ENCODE data around the gene CCT5.

CCT5 gene

DNA sequence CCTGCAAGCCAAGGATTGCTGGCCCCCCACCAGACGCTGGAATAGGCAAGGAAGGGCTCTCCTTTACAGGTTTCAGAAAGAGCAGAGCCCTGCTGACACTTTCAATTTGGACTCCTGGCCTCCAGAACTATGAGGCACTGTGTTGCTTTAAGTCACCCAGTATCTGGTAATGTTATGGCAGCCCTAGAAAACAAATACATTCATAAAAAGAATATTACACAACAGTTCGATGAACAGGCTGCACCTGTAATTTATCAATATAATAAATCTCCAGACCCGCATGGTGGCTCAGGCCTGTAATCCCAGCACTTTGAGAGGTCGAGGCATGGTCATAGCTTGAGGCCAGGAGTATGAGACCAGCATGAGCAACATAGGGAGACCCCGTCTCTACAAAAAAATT is 50.2 kb downstream of the CCT5 start:
- H3K4me1 ChIP-seq (ENCODE audit: control insufficient read depth in 1 of 2, insufficient read depth in 1 of 2, low read depth in 1 of 2, low read length in 1 of 2), result no peaks in the 10 kb centered on the region
- H3K36me3 ChIP-seq, result no peaks in the 10 kb centered on the region
- no peak overlapping the region for H3K27ac ChIP-seq
- H3K9me3 ChIP-seq, result no peaks in the 10 kb centered on the region
- TF ChIP-seq, protein P1, sequence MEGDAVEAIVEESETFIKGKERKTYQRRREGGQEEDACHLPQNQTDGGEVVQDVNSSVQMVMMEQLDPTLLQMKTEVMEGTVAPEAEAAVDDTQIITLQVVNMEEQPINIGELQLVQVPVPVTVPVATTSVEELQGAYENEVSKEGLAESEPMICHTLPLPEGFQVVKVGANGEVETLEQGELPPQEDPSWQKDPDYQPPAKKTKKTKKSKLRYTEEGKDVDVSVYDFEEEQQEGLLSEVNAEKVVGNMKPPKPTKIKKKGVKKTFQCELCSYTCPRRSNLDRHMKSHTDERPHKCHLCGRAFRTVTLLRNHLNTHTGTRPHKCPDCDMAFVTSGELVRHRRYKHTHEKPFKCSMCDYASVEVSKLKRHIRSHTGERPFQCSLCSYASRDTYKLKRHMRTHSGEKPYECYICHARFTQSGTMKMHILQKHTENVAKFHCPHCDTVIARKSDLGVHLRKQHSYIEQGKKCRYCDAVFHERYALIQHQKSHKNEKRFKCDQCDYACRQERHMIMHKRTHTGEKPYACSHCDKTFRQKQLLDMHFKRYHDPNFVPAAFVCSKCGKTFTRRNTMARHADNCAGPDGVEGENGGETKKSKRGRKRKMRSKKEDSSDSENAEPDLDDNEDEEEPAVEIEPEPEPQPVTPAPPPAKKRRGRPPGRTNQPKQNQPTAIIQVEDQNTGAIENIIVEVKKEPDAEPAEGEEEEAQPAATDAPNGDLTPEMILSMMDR (IDR thresholded peaks at IDR 0.05), result no peak
- H3K4me3 ChIP-seq (ENCODE audit: low read depth in 1 of 2, low read length in 1 of 2), result no peak overlapping the region
- H3K27me3 ChIP-seq, result peaks cover 4% of the 10 kb centered on the region

DNA sequence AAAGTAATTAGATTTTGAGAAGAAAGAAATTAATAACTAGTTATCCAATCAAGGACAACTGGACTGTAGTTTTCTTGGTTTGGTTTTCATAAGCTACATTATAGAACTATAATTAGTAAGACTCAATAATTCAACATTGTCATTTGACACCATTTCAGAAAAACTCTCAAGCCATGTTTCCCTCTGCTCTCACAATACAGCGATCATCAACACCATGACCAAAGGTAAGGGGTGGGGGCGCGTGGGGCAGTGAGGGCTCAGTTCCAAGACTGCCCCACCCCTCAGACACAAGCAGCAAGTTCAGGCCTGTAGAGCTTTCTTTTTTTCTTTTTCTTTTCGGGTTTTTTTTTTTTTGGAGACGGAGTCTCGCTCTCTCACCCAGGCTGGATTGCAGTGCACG is 51.2 kb downstream of the CCT5 start:
- Histone ChIP-seq H3K4me3 (ENCODE audit: low read depth in 1 of 2, low read length in 1 of 2) (no peak overlapping the region), H3K36me3 (no peaks in the 10 kb centered on the region), H3K27me3 (peaks cover 14% of the 10 kb centered on the region), H3K27ac (no peak overlapping the region), H3K9me3 (no peaks in the 10 kb centered on the region), H3K4me1 (ENCODE audit: control insufficient read depth in 1 of 2, insufficient read depth in 1 of 2, low read depth in 1 of 2, low read length in 1 of 2) (no peaks in the 10 kb centered on the region)
- TF ChIP-seq, protein P1 (IDR thresholded peaks at IDR 0.05), result no peak

DNA sequence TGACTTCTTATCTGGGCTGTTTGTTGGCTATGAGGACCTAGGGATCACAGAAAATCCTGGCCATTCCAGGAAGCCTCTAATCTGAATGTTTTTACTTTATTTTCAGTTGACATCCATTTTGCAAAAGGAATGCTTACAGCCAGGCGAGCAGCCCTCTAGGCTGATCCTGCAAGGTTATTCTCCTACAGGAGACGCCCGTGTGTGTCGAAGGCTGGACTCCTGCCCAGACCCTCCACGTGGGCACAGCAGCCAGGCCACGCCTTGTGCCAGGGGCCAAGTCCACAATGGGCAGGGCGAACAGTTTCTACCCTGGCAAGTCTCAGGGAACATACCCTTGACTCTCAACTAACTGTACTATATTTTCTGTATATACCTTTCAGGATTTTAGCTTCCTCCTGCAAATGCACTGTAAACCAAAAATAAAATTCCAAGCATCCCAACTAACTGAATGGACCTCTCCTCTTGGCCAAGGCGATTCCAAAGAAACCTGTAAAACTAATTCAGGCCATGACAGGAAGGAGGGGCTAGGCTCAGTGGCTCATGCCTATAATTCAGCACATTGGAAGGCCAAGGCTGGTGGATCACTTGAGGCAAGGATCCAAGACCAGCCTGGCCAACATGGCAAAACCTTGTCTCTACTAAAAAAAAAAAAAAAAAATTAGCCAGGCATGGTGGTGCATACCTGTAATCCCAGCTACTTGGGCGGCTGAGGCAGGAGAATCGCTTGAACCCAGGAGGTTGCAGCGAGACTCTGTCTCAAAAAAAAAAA is 51.9 kb downstream of the CCT5 start:
- H3K36me3 ChIP-seq, result no peaks in the 10 kb centered on the region
- H3K9me3 ChIP-seq, result no peaks in the 10 kb centered on the region
- H3K4me3 ChIP-seq (ENCODE audit: low read depth in 1 of 2, low read length in 1 of 2), result no peak overlapping the region
- H3K27me3 ChIP-seq, result peaks cover 22% of the 10 kb centered on the region
- peaks cover under 1% of the 10 kb centered on the region in 2 experiments for H3K4me1 ChIP-seq (ENCODE audit: control insufficient read depth in 1 of 2, insufficient read depth in 1 of 2, low read depth in 1 of 2, low read length in 1 of 2)
- TF ChIP-seq, protein P1 (IDR thresholded peaks at IDR 0.05), result no peak
- H3K27ac ChIP-seq, result no peak overlapping the region

DNA sequence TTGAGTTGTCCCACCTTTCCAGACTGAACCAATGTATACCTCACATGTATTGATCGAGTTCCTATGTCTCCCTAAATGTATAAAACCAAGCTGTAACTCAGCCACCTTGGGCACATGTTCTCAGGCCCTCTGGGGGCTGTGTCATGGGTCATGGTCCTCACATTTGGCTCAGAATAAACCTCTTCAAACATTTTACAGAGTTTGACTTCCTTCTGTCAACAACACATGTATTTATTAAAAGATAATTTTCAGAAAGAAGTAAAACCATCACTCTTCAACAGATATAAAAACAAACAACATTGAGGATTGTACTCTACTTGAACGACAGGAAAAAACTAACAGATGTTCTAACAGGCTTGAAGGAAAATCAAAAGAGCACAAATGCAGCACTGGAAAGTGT is 53.1 kb downstream of the CCT5 start:
- Histone ChIP-seq H3K9me3 (no peaks in the 10 kb centered on the region), H3K36me3 (no peaks in the 10 kb centered on the region), H3K27ac (no peak overlapping the region), H3K4me1 (ENCODE audit: control insufficient read depth in 1 of 2, insufficient read depth in 1 of 2, low read depth in 1 of 2, low read length in 1 of 2) (peaks cover 6% of the 10 kb centered on the region in 2 experiments), H3K4me3 (ENCODE audit: low read depth in 1 of 2, low read length in 1 of 2) (no peak overlapping the region), H3K27me3 (peaks cover 33% of the 10 kb centered on the region)
- TF ChIP-seq, protein P1 (IDR thresholded peaks at IDR 0.05), result no peak

DNA sequence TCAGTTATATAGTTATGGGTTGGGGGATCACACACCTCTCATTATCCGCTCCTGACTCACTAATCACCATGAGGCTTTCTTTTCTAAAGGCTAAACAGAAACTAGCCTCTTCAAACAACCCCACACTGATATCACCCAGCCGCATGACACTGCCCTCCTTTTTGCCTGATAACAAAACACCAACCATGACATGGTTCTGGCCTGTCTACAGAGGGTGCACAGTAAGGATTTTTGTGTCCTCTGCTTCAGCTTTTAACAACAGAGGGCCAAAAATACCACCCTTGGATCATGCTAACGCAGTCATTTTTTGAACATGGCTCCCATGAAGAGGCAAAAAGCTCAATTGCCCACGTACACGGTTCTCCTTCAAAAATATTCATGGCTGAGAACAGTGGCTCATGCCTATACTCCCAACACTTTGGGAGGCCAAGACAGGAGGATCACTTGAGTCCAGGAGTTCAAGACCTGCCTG is 53.7 kb downstream of the CCT5 start:
- Histone ChIP-seq H3K36me3 (no peaks in the 10 kb centered on the region), H3K4me1 (ENCODE audit: control insufficient read depth in 1 of 2, insufficient read depth in 1 of 2, low read depth in 1 of 2, low read length in 1 of 2) (peaks cover 6% of the 10 kb centered on the region in 2 experiments), H3K9me3 (no peaks in the 10 kb centered on the region), H3K27me3 (peaks cover 38% of the 10 kb centered on the region), H3K4me3 (ENCODE audit: low read depth in 1 of 2, low read length in 1 of 2) (no peak overlapping the region), H3K27ac (no peak overlapping the region)
- TF ChIP-seq, protein P1 (IDR thresholded peaks at IDR 0.05), result no peak
